ENCODE measurements around the gene FHAD1. TPM values are rescaled to one million over a fixed set of nuclear protein-coding genes. Genes with fewer than 3 reads are reported as not detected.
A peak's percentile ranks its signal among the peaks of the same experiment; 100 is the strongest.

Gene FHAD1
- total and polyA plus RNA-seq, 9 of the 15 experiments (the other 6 are each of a cell fraction or from before 2014, with no cell fraction given): 0.32 to 2.1 (median 1.5) TPM; not detected in 1

DNA sequence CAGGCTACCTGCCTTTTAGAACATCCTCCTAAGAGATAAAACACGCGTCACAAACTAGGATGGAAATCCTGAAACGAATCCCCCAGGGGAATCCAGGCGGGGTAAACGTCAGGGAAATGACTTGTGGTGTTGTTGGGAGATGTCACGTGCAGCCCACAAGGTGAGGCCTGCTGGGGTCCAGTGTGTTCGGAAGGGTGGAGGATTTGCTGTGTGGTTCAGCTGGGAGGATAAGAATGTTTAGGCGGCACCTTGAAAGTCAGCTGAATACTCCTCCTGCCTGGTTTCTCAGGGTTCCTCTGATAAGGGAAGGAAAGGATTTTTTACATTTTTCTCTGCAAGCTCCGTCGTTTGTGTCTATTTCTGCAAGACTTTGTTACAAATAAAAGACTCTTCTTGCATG is 88.0 kb downstream of the FHAD1 start (continued):
- TF ChIP-seq HMGN3 (IDR thresholded peaks at IDR 0.05; ENCODE audit: borderline replicate concordance, extremely low read depth, insufficient read length, low read depth, low read length) (no peak), ZNF239 (CRISPR knock-in tag; IDR thresholded peaks at IDR 0.05) (no peak), U2AF2 (optimal IDR thresholded peaks at IDR 0.05; ENCODE audit: low read depth, low read length) (no peak)
- TF ChIP-seq, protein P1, sequence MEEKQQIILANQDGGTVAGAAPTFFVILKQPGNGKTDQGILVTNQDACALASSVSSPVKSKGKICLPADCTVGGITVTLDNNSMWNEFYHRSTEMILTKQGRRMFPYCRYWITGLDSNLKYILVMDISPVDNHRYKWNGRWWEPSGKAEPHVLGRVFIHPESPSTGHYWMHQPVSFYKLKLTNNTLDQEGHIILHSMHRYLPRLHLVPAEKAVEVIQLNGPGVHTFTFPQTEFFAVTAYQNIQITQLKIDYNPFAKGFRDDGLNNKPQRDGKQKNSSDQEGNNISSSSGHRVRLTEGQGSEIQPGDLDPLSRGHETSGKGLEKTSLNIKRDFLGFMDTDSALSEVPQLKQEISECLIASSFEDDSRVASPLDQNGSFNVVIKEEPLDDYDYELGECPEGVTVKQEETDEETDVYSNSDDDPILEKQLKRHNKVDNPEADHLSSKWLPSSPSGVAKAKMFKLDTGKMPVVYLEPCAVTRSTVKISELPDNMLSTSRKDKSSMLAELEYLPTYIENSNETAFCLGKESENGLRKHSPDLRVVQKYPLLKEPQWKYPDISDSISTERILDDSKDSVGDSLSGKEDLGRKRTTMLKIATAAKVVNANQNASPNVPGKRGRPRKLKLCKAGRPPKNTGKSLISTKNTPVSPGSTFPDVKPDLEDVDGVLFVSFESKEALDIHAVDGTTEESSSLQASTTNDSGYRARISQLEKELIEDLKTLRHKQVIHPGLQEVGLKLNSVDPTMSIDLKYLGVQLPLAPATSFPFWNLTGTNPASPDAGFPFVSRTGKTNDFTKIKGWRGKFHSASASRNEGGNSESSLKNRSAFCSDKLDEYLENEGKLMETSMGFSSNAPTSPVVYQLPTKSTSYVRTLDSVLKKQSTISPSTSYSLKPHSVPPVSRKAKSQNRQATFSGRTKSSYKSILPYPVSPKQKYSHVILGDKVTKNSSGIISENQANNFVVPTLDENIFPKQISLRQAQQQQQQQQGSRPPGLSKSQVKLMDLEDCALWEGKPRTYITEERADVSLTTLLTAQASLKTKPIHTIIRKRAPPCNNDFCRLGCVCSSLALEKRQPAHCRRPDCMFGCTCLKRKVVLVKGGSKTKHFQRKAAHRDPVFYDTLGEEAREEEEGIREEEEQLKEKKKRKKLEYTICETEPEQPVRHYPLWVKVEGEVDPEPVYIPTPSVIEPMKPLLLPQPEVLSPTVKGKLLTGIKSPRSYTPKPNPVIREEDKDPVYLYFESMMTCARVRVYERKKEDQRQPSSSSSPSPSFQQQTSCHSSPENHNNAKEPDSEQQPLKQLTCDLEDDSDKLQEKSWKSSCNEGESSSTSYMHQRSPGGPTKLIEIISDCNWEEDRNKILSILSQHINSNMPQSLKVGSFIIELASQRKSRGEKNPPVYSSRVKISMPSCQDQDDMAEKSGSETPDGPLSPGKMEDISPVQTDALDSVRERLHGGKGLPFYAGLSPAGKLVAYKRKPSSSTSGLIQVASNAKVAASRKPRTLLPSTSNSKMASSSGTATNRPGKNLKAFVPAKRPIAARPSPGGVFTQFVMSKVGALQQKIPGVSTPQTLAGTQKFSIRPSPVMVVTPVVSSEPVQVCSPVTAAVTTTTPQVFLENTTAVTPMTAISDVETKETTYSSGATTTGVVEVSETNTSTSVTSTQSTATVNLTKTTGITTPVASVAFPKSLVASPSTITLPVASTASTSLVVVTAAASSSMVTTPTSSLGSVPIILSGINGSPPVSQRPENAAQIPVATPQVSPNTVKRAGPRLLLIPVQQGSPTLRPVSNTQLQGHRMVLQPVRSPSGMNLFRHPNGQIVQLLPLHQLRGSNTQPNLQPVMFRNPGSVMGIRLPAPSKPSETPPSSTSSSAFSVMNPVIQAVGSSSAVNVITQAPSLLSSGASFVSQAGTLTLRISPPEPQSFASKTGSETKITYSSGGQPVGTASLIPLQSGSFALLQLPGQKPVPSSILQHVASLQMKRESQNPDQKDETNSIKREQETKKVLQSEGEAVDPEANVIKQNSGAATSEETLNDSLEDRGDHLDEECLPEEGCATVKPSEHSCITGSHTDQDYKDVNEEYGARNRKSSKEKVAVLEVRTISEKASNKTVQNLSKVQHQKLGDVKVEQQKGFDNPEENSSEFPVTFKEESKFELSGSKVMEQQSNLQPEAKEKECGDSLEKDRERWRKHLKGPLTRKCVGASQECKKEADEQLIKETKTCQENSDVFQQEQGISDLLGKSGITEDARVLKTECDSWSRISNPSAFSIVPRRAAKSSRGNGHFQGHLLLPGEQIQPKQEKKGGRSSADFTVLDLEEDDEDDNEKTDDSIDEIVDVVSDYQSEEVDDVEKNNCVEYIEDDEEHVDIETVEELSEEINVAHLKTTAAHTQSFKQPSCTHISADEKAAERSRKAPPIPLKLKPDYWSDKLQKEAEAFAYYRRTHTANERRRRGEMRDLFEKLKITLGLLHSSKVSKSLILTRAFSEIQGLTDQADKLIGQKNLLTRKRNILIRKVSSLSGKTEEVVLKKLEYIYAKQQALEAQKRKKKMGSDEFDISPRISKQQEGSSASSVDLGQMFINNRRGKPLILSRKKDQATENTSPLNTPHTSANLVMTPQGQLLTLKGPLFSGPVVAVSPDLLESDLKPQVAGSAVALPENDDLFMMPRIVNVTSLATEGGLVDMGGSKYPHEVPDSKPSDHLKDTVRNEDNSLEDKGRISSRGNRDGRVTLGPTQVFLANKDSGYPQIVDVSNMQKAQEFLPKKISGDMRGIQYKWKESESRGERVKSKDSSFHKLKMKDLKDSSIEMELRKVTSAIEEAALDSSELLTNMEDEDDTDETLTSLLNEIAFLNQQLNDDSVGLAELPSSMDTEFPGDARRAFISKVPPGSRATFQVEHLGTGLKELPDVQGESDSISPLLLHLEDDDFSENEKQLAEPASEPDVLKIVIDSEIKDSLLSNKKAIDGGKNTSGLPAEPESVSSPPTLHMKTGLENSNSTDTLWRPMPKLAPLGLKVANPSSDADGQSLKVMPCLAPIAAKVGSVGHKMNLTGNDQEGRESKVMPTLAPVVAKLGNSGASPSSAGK (IDR thresholded peaks at IDR 0.05): peak; percentile 53; the same call in 1 of the 2 replicates

Measured in K562 (cell line).